ENCODE data around the gene NFATC2IP.
A peak's percentile ranks its signal among the peaks of the same experiment; 100 is the strongest.

NFATC2IP gene

GRCh38 chr16:28986046-28986445, 35.3 kb downstream of the NFATC2IP start:
- TF ChIP-seq CTCF (conservative IDR thresholded peaks at IDR 0.05; ENCODE audit: low read depth, low read length), result no peak
- Histone ChIP-seq H3K36me3 (ENCODE audit: insufficient read depth) (no peaks in the 10 kb centered on the region), H2AFZ (ENCODE audit: low read depth) (no peak overlapping the region), H3K79me2 (ENCODE audit: insufficient read depth, low read depth) (no peaks in the 10 kb centered on the region; the same call in 1 of the 2 replicates), H3K4me3 (IDR thresholded peaks at IDR 0.05; ENCODE audit: insufficient read depth, low read depth, low read length) (no peak overlapping the region), H3K27ac (no peak overlapping the region), H3K27me3 (ENCODE audit: insufficient read depth, low read depth) (no peaks in the 10 kb centered on the region), H3K9ac (no peak overlapping the region), H3K4me2 (peak overlapping the region; percentile 87; the same call in 1 of the 2 replicates), H4K20me1 (ENCODE audit: insufficient read depth) (no peaks in the 10 kb centered on the region), H3K4me1 (ENCODE audit: low read depth, poor library complexity, severe bottlenecking) (peaks cover 20% of the 10 kb centered on the region)

GRCh38 chr16:28986492-28986891, 35.8 kb downstream of the NFATC2IP start:
- H4K20me1 ChIP-seq (ENCODE audit: insufficient read depth), result no peaks in the 10 kb centered on the region
- no peak overlapping the region for H3K27ac ChIP-seq
- H3K4me3 ChIP-seq (IDR thresholded peaks at IDR 0.05; ENCODE audit: insufficient read depth, low read depth, low read length), result no peak overlapping the region
- no peaks in the 10 kb centered on the region for H3K36me3 ChIP-seq (ENCODE audit: insufficient read depth)
- H3K4me1 ChIP-seq (ENCODE audit: low read depth, poor library complexity, severe bottlenecking), result peaks cover 20% of the 10 kb centered on the region
- no peak overlapping the region for H3K9ac ChIP-seq
- H3K79me2 ChIP-seq (ENCODE audit: insufficient read depth, low read depth), result no peaks in the 10 kb centered on the region; the same call in 1 of the 2 replicates
- no peaks in the 10 kb centered on the region for H3K27me3 ChIP-seq (ENCODE audit: insufficient read depth, low read depth)
- no peak overlapping the region for H3K4me2 ChIP-seq
- no peak for TF ChIP-seq CTCF (conservative IDR thresholded peaks at IDR 0.05; ENCODE audit: low read depth, low read length)
- no peak overlapping the region for H2AFZ ChIP-seq (ENCODE audit: low read depth)

GRCh38 chr16:28987170-28987853, 36.6 kb downstream of the NFATC2IP start:
- Histone ChIP-seq H3K9ac (no peak overlapping the region), H3K27ac (no peak overlapping the region), H3K4me3 (IDR thresholded peaks at IDR 0.05; ENCODE audit: insufficient read depth, low read depth, low read length) (no peak overlapping the region), H2AFZ (ENCODE audit: low read depth) (no peak overlapping the region), H3K4me1 (ENCODE audit: low read depth, poor library complexity, severe bottlenecking) (peaks cover 20% of the 10 kb centered on the region), H3K27me3 (ENCODE audit: insufficient read depth, low read depth) (no peaks in the 10 kb centered on the region), H3K36me3 (ENCODE audit: insufficient read depth) (no peaks in the 10 kb centered on the region), H3K4me2 (no peak overlapping the region), H4K20me1 (ENCODE audit: insufficient read depth) (no peaks in the 10 kb centered on the region), H3K79me2 (ENCODE audit: insufficient read depth, low read depth) (no peaks in the 10 kb centered on the region; the same call in 1 of the 2 replicates)
- no peak for TF ChIP-seq CTCF (conservative IDR thresholded peaks at IDR 0.05; ENCODE audit: low read depth, low read length)

GRCh38 chr16:28989363-28989762, 38.6 kb downstream of the NFATC2IP start:
- no peaks in the 10 kb centered on the region for H4K20me1 ChIP-seq (ENCODE audit: insufficient read depth)
- no peak overlapping the region for H3K27ac ChIP-seq
- H3K4me2 ChIP-seq, result no peak overlapping the region
- H3K79me2 ChIP-seq (ENCODE audit: insufficient read depth, low read depth), result no peaks in the 10 kb centered on the region; the same call in 1 of the 2 replicates
- H3K4me3 ChIP-seq (IDR thresholded peaks at IDR 0.05; ENCODE audit: insufficient read depth, low read depth, low read length), result no peak overlapping the region
- no peaks in the 10 kb centered on the region for H3K36me3 ChIP-seq (ENCODE audit: insufficient read depth)
- H3K4me1 ChIP-seq (ENCODE audit: low read depth, poor library complexity, severe bottlenecking), result peaks cover 12% of the 10 kb centered on the region
- H3K27me3 ChIP-seq (ENCODE audit: insufficient read depth, low read depth), result no peaks in the 10 kb centered on the region
- no peak for TF ChIP-seq CTCF (conservative IDR thresholded peaks at IDR 0.05; ENCODE audit: low read depth, low read length)
- no peak overlapping the region for H2AFZ ChIP-seq (ENCODE audit: low read depth)
- no peak overlapping the region for H3K9ac ChIP-seq

Measured in KMS-11 (cell line).